GM18873 (cell line): ENCODE measurements around the gene CNN1.
"Not testable (repeated sequence)": the region's sequence is repeated elsewhere in the genome, so short reads cannot be mapped to it uniquely, and the experiment has no call there.

Experiments used
- ATAC-seq: cut with Tn5 transposase; IDR thresholded peaks from one replicate; pipeline ENCODE4 v1.9.1; 2021; ENCODE audit warnings: mild to moderate bottlenecking, moderate library complexity, moderate number of reproducible peaks; ENCODE audit not compliant: unreplicated experiment, low FRiP score

CNN1 gene

DNA sequence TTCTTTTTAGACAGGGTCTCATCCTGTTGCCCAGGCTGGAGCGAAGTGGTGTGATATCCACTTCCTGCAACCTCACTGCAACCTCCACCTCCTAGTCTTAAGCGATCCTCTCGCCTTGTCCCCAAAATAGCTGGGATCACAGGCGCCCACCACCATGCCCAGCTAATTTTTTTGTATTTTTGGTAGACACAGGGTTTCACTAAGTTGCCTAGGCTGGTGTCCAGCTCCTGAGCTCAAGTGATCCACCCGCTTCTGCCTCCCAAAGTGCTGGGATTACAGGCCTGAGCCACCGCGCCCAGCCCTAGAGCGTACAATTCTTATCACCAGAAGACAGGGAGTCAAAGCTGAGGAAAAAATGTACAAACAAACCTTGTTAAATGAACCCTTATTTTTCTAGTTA lies 24.9 kb downstream of the CNN1 start:
- ATAC-seq: no peak

DNA sequence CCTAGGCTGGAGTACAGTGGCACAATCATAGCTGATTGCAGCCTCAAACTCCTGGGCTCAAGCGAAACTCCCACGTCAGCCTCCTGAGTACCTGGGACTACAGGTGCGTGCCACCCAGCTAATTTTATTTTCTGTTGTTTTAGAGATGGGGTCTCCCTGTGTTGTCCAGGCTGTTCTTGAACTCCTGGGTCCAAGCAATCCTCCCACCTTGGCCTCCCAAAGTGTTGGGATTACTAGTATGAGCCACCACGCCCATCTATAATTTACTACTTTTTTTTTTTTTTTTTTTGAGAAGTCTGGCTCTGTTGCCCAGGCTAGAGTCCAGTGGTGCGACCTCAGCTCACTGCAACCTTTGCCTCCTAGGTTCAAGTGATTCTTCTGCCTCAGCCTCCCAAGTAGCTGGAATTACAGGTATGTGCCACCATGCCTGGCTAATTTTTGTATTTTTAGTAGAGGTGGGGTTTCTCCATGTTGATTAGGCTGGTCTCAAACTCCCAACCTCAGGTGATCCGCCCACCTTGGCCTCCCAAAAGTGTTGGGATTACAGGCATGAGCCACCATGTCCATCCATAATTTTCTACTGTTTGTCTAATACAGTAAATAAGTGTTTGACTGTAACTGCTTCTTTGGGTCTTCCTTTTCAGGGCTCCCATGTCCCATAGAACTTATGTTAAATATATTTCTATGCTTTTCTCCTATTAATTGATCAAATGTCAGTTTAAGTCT lies 25.6 kb downstream of the CNN1 start:
- not testable (repeated sequence) for ATAC-seq

DNA sequence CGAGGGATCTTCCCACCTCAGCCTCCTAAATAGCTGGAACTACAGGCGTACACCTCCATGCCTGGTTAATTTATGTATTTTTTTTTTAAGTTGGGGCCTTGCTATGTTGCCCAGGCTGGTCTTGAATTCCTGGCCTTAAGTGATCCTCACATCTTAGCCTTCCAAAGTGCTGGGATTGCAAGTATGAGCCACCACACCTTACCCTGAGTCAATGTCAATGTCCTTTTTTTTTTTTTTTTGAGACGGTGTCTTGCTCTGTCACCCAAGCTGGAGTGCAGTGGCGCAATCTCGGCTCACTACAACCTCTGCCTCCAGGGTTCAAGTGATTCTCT lies 27.0 kb downstream of the CNN1 start:
- not testable (repeated sequence) for ATAC-seq

DNA sequence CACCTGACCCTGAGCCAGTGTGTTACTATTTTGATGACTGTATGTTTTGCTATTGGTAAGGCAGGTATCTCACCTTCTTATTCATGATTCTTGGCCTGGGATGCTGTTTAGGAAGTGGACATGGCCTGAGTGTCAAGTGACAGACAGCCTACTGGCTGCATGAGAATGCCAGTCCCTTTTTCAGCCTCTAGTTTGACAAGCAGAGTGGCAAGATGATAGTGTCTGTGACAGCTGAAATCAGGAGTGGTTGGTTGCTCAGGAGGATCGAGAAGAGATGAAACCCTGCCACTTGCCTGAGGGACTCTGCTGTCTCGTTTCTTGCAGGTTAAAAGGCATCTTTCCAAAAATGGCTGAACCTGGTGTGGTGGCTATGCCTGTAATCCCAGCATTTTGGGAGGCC lies 27.5 kb downstream of the CNN1 start:
- ATAC-seq: no peak

DNA sequence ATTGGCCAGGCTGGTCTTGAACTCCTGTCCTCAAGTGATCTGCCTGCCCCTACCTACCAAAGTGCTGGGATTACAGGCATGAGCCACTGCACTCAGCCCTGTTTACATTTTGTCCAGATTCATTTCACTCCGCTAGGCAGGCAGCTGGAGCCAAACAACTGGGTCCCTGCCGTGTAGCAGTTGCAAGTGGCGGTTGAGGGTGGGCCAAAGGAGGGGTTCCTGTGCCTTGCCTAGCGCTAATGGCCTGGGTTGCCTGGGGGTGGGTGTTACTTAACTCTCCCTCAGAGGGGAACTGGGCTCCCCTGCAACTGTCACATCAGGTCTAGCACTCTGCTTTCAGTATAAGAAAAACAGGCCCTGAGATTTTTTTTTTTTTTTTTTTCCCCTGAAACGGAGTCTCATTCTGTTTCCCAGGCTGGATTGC lies 31.4 kb downstream of the CNN1 start:
- no peak for ATAC-seq

DNA sequence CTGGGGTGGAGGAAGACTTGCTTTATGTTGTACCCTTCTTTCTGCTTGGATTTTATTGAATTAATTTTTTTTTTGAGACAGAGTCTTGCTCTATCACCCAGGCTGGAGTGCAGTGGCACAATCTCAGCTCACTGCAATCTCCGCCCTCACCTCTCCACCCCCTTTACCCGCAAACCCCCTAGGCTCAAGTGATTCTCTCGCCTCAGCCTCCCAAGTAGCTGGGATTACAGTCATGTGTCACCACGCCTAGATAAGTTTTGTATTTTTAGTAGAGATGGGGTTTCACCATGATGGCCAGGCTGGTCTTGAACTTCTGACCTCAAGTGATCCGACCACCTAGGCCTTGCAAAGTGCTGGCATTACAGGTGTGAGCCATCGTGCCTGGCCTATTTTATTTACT lies 34.7 kb downstream of the CNN1 start:
- ATAC-seq: not testable (repeated sequence)

DNA sequence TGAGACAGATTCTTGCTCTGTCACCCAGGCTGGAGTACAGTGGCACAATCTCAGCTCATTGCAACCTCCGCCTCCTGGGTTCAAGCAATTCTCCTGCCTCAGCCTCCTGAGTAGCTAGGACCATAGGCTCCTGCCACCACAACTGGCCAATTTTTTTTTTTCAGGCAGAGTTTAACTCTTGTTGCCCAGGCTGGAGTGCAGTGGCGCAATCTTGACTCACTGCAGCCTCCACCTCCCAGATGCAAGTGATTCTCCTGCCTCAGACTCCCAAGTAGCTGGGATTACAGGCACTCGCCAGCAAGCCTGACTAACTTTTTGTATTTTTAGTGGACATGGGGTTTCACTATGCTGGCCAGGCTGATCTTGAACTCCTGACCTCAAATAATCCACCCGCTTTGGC lies 35.1 kb downstream of the CNN1 start:
- ATAC-seq: not testable (repeated sequence)

DNA sequence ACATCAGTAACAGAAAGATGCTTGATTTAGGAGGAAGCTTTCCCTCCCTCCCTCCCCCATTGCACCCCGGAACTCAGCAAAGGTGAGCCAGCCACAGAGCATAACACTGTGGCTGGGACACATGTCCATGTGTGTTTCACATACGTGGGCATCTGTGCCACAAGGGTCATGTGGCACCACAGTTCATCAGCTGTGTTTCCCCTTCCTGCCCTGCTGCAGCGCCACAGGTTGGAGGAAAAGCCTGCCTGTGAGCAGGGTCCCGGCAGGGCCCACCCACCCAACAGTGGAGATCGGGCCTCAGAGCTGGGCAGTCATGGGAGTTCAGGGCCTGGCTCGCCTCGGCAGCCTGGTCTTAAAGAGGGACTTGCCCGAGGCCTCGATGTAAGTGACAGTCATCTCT lies 36.0 kb downstream of the CNN1 start:
- ATAC-seq: no peak

DNA sequence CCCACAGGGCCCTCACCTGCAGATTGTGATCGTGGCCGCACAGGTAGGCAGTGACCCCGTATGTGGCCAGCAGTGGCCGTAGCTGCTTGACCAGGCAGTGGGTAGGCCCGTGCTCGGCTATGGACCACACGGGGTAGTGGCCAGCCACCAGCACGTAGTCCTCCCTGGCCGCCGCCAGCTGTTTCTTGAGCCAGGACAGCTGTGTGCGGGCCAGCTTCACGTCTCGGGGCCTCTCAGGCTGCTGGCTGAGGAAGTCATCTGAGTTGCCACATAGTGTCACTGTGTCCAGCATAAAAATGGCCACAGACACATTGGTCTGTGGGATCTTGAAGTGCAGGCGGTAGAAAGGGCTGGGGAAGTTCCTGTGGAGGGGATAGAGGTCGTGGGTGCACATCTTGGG lies 37.6 kb downstream of the CNN1 start:
- ATAC-seq: no peak

DNA sequence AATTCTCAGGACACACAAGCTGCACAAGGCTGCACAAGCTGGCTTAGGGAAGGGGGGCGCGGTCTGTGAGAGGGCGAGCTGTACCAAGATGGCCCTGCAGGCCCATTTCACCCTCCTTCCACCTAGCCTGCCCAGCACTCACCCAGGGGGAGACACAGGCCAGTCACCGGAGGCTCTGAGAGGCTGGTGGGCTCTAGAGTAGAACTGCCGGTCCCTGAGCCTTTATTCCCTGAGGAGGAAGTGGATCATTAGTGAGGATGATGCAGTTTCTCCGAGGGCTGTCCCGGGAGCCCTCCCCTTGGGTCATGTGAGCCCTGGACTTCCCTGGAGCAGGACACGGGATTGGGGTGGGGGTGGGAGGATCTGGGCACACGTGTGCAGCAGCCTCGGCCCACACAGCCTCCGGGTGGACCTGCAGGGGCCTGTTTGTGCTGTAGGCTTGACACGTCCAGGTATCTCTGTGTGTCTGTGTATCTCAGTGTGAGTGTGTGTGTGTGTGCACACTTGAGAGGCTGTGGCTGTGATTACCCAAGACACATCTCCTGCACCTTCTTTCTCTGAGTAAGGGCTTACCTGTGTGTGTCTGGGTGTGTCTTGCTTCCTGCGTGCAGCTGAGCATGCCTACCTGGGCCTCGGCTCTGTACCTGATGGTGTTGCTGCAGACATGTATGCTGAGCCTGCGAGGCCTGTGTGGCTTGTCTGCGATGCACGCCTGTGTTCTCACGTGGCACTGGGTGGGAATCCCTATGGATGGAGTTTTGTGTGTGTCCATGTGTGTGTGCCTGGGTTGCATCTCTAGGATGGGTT lies 39.0 kb downstream of the CNN1 start, which contains the start of gene ACP5:
ACP5 (minus strand) TSS at position 195 of the 807 bp plus-strand sequence. CDS start 328 bp downstream, outside the sequence.
- ATAC-seq: no peak

DNA sequence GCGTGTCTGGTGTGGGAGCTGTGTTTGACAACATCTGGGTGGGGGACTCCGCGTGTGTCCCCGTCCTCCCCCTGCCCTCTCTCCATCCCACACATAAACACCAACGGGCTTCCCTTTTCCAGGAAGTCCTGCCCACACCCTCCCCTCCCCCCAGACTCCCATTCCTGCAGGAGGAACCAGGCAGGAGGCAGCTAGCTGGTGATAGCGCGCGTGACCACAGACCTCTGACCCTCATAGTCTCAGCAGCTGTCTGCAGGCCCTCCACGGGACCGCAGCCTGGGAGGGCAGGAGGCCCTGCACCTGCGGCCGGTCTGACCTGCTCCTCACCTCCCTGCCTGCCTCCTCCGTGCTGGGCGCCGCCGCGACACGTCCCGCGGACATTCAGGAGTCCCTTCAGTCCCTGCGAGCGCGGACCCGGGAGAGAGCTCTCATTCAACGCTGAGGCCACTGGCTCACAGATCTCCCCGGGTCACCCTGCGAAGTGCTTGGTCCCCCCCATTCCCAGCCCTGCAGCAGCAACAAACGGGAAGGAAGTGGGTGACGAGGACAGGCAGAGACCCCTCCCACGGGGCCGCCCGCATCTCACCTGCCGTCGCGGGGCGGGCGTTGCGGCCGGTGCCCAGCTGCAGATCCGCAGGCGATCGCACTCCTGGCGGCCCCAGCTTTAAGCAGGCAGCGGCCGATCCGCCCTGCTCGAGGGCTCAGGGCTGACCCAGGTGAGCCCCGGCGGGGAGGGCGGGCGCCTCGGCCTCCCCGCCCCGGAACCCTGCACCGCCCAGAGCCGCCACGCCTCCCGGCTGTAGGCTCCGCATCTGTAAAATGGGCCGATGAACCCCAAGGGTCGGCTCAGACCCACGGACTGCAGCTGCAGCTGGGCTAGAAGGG lies 39.8 kb downstream of the CNN1 start:
- ATAC-seq: no peak

DNA sequence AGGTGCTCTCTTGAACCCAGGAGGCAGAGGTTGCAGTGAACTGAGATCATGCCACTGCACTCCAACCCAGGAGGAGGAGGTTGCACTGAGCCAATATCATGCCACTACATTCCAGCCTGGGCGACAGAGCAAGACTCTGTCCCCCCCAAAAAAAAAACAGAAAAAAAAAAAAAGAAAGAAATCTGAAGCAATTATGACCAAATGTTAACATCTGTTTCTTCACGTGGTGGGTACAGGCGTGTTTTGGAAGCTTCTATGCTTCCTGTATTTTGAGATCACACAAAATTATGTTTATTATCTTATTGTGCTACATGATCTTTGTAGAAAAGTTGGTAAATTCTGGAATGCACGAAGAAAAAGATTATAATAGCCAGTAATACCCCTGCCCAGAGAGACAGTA lies 41.5 kb downstream of the CNN1 start:
- no peak for ATAC-seq

DNA sequence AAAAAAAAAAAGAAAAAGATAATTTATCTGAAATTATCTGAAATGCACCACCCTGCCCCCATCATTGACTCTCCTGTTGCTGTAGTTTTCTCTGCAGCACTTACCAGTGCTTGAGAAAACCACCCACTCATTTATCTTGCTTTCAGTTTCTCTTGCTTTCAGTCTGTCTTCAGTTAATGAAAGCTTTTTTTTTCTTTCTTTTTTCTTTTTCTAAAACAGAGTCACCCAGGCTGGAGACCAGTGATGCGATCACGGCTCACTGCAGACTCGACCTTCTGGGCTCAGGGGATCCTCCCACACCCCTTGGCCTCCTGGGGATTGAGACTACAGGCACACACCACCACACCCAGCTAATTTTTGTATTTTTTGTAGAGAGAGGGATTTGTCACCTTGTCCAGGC lies 43.1 kb downstream of the CNN1 start:
- peak; percentile 77 for ATAC-seq

DNA sequence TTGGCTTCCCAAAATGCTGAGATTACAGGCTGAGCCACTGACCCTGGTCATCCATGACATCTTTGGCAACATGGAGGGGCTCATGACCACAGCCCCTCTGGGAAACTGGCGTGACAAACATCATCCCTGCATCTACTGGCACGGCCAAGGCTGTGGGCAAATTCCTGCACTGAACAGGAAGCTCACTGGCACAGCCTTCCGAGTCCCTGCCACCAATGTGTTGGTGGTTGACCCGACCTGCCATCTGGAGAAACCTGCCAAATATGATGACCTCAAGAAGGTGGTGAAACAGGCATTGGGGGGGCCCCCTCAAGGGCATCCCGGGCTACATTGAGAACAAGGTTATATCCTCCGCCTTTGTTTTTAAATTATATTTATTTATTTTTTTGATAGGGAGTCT lies 47.7 kb downstream of the CNN1 start:
- no peak for ATAC-seq

DNA sequence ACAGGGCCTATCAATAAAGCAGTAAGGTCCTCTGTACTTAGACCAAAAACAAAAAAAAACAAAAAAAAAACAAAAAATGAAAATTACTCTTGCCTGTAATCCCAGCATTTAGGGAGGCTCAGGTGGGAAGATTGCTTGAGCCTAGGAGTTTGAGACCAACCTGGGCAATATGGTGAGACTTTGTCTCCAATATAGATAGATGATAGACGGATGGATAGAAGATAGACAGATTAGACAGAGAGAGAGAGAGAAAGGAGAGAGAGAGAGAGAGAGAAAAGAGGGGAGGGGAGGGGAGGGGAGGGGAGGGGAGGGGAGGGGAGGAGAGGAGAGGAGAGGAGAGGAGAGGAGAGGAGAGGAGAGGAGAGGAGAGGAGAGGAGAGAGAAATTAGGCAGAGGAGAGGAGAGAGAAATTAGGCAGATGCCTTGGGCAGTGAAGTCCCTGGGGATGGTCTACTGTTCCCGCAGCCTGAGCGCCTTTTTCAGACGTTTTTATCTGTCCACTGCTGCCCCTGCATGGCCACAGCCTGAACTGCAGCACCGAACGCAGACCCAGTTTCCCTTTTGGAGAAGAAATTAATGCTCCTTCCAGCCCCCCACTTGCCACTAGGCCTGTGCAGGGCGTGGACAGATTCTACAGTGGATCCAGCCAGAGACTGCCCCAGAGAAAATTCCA lies 48.8 kb downstream of the CNN1 start:
- no peak for ATAC-seq

DNA sequence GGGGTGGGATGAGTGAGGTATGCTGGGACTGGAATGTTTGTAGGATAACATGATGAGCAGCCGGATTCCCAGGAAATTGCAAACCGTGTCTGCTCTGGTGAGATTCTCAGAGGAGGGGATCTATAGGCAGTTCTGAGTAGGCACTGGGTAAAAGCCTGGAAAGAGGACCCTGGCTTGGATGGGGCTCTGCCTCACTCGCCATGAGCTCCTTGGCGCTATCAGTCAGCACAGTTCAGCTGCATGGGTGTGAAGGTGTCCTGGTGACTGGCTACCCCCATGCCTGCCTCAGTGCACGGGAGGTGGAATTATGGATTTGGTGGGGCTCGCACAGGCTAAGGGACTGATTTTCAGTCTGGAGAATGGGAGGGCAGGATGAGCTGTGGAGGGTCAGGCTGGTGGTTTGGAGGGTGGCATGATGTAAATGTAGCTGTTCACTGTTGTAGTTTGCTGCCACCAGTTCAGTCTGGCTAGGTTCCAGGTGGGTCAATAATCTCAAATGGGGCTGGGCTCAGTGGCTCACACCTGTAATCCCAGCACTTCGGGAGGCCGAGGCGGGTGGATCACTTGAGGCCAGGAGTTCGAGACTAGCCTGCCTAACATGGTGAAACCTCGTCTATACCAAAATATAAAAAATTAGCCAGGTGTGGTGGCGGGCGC lies 49.5 kb downstream of the CNN1 start:
- ATAC-seq: no peak

DNA sequence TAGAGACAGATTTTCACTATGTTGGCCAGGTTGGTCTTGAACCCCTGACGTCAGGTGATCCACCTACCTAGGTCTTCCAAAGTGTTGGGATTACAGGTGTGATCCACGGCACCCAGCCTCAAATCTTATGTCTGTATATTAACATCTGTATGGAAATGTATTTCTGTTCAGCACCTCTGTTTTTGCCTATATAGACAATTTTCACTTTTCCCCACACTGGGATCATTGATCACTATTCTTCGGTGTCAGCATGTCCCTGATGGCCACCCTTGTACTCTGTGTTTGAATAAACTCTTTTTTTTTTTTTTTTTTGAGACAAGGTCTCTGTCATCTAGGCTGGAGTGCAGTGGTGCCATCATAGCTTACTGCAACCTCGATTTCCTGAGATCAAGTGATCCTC lies 55.4 kb downstream of the CNN1 start:
- no peak for ATAC-seq

DNA sequence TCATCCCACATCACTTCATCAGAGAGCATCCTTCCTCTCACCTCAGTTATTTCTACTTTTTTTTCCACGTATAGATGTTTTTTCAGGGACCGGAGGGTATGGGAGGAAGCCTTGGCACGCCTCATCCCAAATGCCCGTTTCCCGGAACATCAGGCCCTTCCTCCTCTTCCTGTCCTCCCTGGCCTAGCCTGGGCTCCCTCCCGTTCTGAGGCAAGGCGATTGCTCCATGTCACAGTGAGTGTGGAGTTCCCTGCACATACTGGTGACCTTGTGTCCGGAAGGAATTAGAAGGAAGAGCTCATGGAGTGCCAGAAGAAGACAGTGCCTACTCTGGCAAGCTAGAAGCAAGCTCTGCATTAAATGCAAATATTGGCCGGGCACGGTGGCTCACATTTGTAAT lies 57.5 kb downstream of the CNN1 start:
- ATAC-seq: no peak

DNA sequence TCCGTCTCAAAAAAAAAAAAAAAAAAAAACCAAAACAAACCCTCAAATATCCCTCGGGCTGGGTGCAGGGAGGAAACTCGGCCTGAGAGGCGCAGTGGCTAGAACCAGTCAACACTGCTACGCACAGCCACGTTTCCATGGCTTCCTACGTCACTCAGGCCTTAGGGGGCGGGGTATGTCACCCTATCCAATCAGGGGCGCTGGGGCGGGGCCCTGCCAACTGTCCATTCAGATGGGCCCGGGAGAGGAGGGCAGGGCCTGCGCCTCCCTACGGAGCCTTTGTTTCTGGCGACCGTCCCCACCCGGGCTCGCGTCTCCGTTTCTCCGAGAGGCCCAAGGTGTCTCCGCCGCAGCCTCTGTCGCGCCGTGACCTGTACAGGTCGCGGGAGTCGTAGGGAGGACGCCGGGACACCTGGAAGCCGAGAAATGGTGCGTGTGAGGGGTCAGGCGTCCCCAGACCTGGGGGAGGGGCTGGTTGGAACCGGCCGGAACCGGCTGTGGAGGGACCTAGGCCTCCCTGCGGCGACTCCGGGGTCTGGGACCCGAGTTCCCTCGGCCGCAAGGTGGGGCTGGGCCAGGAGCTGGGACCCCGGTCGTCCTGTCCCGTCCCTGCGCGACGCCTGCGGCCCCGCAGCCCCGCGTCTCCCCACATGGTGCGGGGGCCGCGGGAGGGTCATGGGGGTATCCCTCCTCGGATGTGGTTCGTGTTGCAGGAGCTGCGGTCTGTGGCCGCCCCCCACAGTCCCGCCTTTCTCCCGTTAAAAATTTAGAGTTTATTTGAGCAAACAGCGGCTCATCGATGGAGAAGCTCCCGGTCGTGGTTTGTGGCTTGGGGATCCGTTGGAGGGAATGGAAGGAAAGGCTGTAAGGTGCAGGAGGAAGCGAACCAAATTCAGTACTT lies 58.8 kb downstream of the CNN1 start, which contains the start of gene ZNF627:
ZNF627 (plus strand) TSS at position 282 of the 901 bp plus-strand sequence; CDS start at position 427, 145 bp downstream.
- ATAC-seq: peak; percentile 97
